AG20443 (cell line): ENCODE results near the gene MTCL1.

Experiments used
- DNase-seq: peaks from one replicate; pipeline ENCODE4 v3.0.0; 2012; ENCODE audit warnings: low spot score, mixed read lengths

The MTCL1 gene

GRCh38 chr18:8833480-8833879, 128.1 kb downstream of the MTCL1 start:
- DNase-seq, result no peak

- DNase-seq, result no peak
Measured at GRCh38 chr18:8834881-8835280, 129.5 kb downstream of the MTCL1 start.

GRCh38 chr18:8835521-8835953, 130.2 kb downstream of the MTCL1 start:
- peak; percentile 80 for DNase-seq

- DNase-seq, result peak; percentile 36
Measured at GRCh38 chr18:8839281-8839680, 133.9 kb downstream of the MTCL1 start.

- no peak for DNase-seq
Measured at GRCh38 chr18:8841781-8842485, 136.6 kb downstream of the MTCL1 start.

- DNase-seq, result no peak
Measured at GRCh38 chr18:8842506-8842905, 137.2 kb downstream of the MTCL1 start.

- DNase-seq, result no peak
Measured at GRCh38 chr18:8843005-8843404, 137.6 kb downstream of the MTCL1 start.

GRCh38 chr18:8844721-8845148, 139.4 kb downstream of the MTCL1 start:
- no peak for DNase-seq

- no peak for DNase-seq
Measured at GRCh38 chr18:8845506-8845905, 140.2 kb downstream of the MTCL1 start.

- DNase-seq, result peak; percentile 78
Measured at GRCh38 chr18:8847066-8847755, 141.9 kb downstream of the MTCL1 start.

GRCh38 chr18:8847900-8848299, 142.5 kb downstream of the MTCL1 start:
- peak; percentile 34 for DNase-seq

- DNase-seq, result peak; percentile 27
Measured at GRCh38 chr18:8848541-8848940, 143.2 kb downstream of the MTCL1 start.

- DNase-seq, result peak; percentile 43
Measured at GRCh38 chr18:8849696-8850095, 144.3 kb downstream of the MTCL1 start.

GRCh38 chr18:8851659-8852058, 146.3 kb downstream of the MTCL1 start:
- DNase-seq, result no peak

- no peak for DNase-seq
Measured at GRCh38 chr18:8854550-8854949, 149.2 kb downstream of the MTCL1 start.

- no peak for DNase-seq
Measured at GRCh38 chr18:8854962-8855361, 149.6 kb downstream of the MTCL1 start.

GRCh38 chr18:8856212-8856611, 150.9 kb downstream of the MTCL1 start:
- no peak for DNase-seq

- no peak for DNase-seq
Measured at GRCh38 chr18:8856769-8857393, 151.5 kb downstream of the MTCL1 start.

GRCh38 chr18:8857806-8858205, 152.4 kb downstream of the MTCL1 start:
- no peak for DNase-seq

GRCh38 chr18:8858888-8859511, 153.6 kb downstream of the MTCL1 start:
- DNase-seq, result peak; percentile 87

- DNase-seq, result no peak
Measured at GRCh38 chr18:8860845-8861642, 155.7 kb downstream of the MTCL1 start.

- DNase-seq, result no peak
Measured at GRCh38 chr18:8863427-8863826, 158.1 kb downstream of the MTCL1 start.
